ENCODE measurements around the gene TTC12.

Gene TTC12

DNA sequence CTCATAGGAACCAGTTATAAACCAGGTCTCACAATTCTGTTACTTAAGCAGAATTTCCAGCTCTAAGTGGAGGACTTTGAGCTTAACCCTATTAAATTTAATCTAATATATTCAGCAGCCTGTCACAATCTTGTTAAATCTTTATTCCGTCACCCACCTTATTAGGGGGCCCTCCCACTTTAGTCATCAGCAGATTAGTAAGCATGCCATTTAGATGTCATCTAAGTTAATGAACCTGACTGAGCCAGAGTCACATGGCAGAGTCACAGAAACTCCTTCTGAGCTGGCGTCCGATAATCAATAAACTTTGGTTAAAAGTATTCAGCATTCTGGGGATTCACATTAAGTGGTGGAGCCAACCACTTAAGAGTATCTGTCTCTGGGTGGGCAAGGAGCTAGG lies 35.1 kb downstream of the TTC12 start:
- Histone ChIP-seq H3K4me3 (ENCODE audit: low read length) (no peak overlapping the region), H3K4me1 (ENCODE audit: insufficient read depth, low read length) (no peaks in the 10 kb centered on the region), H3K9me3 (ENCODE audit: low read length) (peaks cover 4% of the 10 kb centered on the region), H2AFZ (ENCODE audit: low read depth, low read length) (no peak overlapping the region), H3K36me3 (ENCODE audit: insufficient read depth, low read length) (peaks cover 10% of the 10 kb centered on the region), H3K27me3 (ENCODE audit: insufficient read depth, low read length) (no peaks in the 10 kb centered on the region)

DNA sequence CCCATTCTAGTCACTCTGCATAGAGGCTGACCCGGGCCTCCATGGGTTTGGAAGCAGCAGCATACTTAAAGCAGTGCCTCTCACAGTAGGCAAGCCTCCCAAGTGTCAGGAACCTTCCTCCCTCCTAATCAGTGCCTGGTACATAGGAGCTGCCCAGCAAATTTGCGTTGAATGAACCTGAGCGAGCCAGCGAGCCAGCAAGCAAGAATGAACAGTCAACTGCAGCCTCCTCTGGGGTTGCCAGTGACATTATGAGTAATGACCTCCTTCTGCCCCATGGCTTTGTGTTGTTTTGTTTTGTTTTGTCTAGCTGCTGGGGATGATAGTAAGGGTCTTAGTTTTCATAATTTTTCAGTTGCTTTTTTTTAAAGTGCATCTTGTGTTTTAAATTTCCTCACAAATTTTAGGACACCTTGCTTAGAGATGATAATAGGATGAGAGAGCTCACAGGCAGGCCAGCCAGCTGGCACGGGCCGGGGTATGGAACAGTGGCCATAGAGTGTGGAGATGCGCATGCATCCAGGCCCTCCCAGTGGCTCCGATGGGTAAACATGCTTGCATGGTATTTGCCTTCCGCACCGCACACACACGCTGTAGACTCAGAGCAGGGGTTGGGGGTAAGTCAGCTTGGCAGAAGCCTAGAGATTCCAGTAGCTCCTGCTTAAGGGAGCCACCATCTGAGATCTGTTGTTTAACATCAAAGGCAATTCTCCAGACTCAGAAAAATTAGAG lies 36.1 kb downstream of the TTC12 start:
- H3K4me1 ChIP-seq (ENCODE audit: insufficient read depth, low read length) = no peaks in the 10 kb centered on the region

DNA sequence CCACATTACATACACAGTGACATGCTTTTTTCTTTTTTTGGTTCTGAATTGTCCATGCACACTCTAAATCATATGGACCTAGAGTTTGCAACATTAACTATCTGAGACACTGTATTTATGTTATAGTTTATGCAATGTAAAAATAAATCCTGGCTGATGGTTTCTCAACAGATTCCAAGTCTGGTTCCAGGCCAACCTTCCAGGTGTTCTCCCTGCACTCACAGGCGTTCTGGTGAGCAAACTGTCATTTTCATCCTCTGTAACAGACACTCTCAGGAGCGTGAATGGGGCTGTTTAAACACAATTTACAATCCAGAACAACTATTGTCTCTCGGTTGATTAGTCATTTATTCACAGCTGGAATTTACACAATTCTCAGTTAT lies 36.7 kb downstream of the TTC12 start:
- Histone ChIP-seq H3K27me3 (ENCODE audit: insufficient read depth, low read length) (no peaks in the 10 kb centered on the region), H3K4me3 (ENCODE audit: low read length) (no peak overlapping the region), H3K4me1 (ENCODE audit: insufficient read depth, low read length) (no peaks in the 10 kb centered on the region), H3K9me3 (ENCODE audit: low read length) (peaks cover 7% of the 10 kb centered on the region), H3K36me3 (ENCODE audit: insufficient read depth, low read length) (peaks cover 10% of the 10 kb centered on the region), H2AFZ (ENCODE audit: low read depth, low read length) (no peak overlapping the region)

More for the DNA sequence above, 36.1 kb downstream of the TTC12 start:
- peaks cover 7% of the 10 kb centered on the region for H3K9me3 ChIP-seq (ENCODE audit: low read length)
- no peaks in the 10 kb centered on the region for H3K27me3 ChIP-seq (ENCODE audit: insufficient read depth, low read length)
- H3K36me3 ChIP-seq (ENCODE audit: insufficient read depth, low read length) = peaks cover 10% of the 10 kb centered on the region
- H3K4me3 ChIP-seq (ENCODE audit: low read length) = no peak overlapping the region
- no peak overlapping the region for H2AFZ ChIP-seq (ENCODE audit: low read depth, low read length)

GRCh38 chr11:113351480-113351879 lies 37.1 kb downstream of the TTC12 start:
- H2AFZ ChIP-seq (ENCODE audit: low read depth, low read length) = no peak overlapping the region
- H3K36me3 ChIP-seq (ENCODE audit: insufficient read depth, low read length) = peaks cover 10% of the 10 kb centered on the region
- H3K9me3 ChIP-seq (ENCODE audit: low read length) = peaks cover 9% of the 10 kb centered on the region
- no peaks in the 10 kb centered on the region for H3K27me3 ChIP-seq (ENCODE audit: insufficient read depth, low read length)
- no peaks in the 10 kb centered on the region for H3K4me1 ChIP-seq (ENCODE audit: insufficient read depth, low read length)
- no peak overlapping the region for H3K4me3 ChIP-seq (ENCODE audit: low read length)

DNA sequence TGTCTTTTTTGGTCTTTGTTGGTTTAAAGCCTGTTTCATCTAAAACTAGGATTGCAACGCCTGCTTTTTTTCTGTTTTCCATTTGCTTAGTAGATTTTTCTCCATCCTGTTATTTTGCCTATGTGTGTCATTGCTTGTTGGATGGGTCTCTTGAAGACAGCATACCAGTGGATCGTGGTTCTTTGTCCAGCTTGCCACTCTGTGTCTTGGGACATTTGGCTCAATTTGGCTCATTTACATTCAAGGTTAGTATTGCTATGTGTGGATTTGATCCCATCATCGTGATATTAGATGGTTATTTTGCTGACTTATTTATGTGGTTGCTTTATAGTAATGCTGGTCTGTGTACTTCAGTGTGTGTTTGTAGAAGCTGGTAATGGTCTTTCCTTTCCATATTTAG lies 41.8 kb downstream of the TTC12 start:
- H3K36me3 ChIP-seq (ENCODE audit: insufficient read depth, low read length) = peaks cover 23% of the 10 kb centered on the region
- H2AFZ ChIP-seq (ENCODE audit: low read depth, low read length) = no peak overlapping the region
- no peaks in the 10 kb centered on the region for H3K4me1 ChIP-seq (ENCODE audit: insufficient read depth, low read length)
- no peak overlapping the region for H3K4me3 ChIP-seq (ENCODE audit: low read length)
- H3K27me3 ChIP-seq (ENCODE audit: insufficient read depth, low read length) = no peaks in the 10 kb centered on the region
- peaks cover 13% of the 10 kb centered on the region for H3K9me3 ChIP-seq (ENCODE audit: low read length)

DNA sequence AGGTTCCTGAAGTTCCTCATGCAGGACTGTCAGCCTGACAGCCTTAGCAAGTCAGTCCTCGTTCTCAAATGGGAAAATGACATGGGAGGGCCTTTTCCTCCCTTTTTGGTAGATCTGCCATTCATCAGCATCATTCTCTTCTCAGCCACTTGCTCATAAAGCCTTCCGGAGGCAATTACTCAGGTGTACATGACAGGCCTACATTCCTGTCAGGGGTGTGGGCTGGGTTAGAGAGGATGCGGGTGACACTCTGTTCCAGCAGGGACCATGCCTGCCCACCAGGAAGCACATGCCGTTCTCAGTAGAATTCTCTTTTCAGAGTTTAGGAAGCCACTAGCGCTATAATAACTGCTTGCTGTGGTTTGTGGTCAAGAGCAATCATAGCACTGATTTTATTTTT lies 49.0 kb downstream of the TTC12 start:
- Histone ChIP-seq H3K27me3 (ENCODE audit: insufficient read depth, low read length) (no peaks in the 10 kb centered on the region), H3K9me3 (ENCODE audit: low read length) (no peaks in the 10 kb centered on the region), H3K4me3 (ENCODE audit: low read length) (no peak overlapping the region), H2AFZ (ENCODE audit: low read depth, low read length) (no peak overlapping the region), H3K36me3 (ENCODE audit: insufficient read depth, low read length) (peaks cover 30% of the 10 kb centered on the region), H3K4me1 (ENCODE audit: insufficient read depth, low read length) (no peaks in the 10 kb centered on the region)

- Histone ChIP-seq H3K4me3 (ENCODE audit: low read length) (no peak overlapping the region), H3K36me3 (ENCODE audit: insufficient read depth, low read length) (peaks cover 31% of the 10 kb centered on the region), H2AFZ (ENCODE audit: low read depth, low read length) (no peak overlapping the region), H3K4me1 (ENCODE audit: insufficient read depth, low read length) (no peaks in the 10 kb centered on the region), H3K9me3 (ENCODE audit: low read length) (no peaks in the 10 kb centered on the region), H3K27me3 (ENCODE audit: insufficient read depth, low read length) (no peaks in the 10 kb centered on the region)
Measured at GRCh38 chr11:113363996-113364641, 49.7 kb downstream of the TTC12 start.

- Histone ChIP-seq H2AFZ (ENCODE audit: low read depth, low read length) (no peak overlapping the region), H3K4me1 (ENCODE audit: insufficient read depth, low read length) (no peaks in the 10 kb centered on the region), H3K9me3 (ENCODE audit: low read length) (no peaks in the 10 kb centered on the region), H3K36me3 (ENCODE audit: insufficient read depth, low read length) (peaks cover 22% of the 10 kb centered on the region), H3K27me3 (ENCODE audit: insufficient read depth, low read length) (no peaks in the 10 kb centered on the region), H3K4me3 (ENCODE audit: low read length) (no peak overlapping the region)
Measured at GRCh38 chr11:113365895-113366294, 51.5 kb downstream of the TTC12 start.

DNA sequence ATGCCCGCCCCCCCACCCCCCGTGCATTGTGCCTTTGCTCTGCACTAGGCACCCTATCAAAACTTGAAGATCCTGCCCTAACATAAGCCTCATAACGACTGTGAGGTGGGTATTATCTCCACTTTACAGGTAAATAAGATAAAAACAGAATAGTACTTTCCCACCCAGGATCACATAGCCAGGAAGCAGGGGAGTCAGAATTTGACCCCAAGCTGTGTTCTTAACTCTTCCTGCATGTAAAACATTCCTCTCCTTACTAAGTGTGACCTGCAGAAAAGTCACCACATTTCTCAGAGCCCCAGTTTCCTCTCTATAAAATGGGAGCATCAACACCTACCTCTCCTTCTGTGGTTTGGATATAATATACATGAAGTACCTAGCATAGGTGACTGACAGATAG lies 55.0 kb downstream of the TTC12 start:
- H3K9me3 ChIP-seq (ENCODE audit: low read length) = no peaks in the 10 kb centered on the region
- no peaks in the 10 kb centered on the region for H3K4me1 ChIP-seq (ENCODE audit: insufficient read depth, low read length)
- H3K4me3 ChIP-seq (ENCODE audit: low read length) = no peak overlapping the region
- H3K27me3 ChIP-seq (ENCODE audit: insufficient read depth, low read length) = no peaks in the 10 kb centered on the region
- peaks cover 10% of the 10 kb centered on the region for H3K36me3 ChIP-seq (ENCODE audit: insufficient read depth, low read length)
- no peak overlapping the region for H2AFZ ChIP-seq (ENCODE audit: low read depth, low read length)

DNA sequence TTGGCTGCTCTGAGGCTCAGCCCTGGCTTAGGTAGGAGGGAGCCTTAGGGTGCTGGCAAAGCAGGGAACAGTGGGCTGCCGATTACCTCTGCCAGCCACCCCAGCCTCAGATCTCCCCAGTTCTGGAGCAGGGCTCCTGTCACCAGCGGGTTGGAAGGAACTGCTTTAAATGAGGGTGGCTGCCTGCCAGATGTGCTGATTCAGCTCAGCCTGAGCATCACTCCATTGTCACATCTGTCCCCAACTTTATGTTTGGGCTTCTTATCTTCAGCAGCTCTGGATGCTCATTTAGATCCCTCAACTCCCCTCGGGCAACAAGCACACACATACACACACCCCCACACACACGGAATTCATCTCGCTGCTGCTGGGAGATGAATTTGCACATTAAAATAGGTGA lies 56.3 kb downstream of the TTC12 start:
- H3K36me3 ChIP-seq (ENCODE audit: insufficient read depth, low read length) = peaks cover 8% of the 10 kb centered on the region
- H2AFZ ChIP-seq (ENCODE audit: low read depth, low read length) = no peak overlapping the region
- no peak overlapping the region for H3K4me3 ChIP-seq (ENCODE audit: low read length)
- H3K9me3 ChIP-seq (ENCODE audit: low read length) = no peaks in the 10 kb centered on the region
- H3K27me3 ChIP-seq (ENCODE audit: insufficient read depth, low read length) = no peaks in the 10 kb centered on the region
- H3K4me1 ChIP-seq (ENCODE audit: insufficient read depth, low read length) = no peaks in the 10 kb centered on the region

- no peaks in the 10 kb centered on the region for H3K27me3 ChIP-seq (ENCODE audit: insufficient read depth, low read length)
- no peak overlapping the region for H2AFZ ChIP-seq (ENCODE audit: low read depth, low read length)
- no peaks in the 10 kb centered on the region for H3K9me3 ChIP-seq (ENCODE audit: low read length)
Measured at GRCh38 chr11:113372309-113372708, 57.9 kb downstream of the TTC12 start.

DNA sequence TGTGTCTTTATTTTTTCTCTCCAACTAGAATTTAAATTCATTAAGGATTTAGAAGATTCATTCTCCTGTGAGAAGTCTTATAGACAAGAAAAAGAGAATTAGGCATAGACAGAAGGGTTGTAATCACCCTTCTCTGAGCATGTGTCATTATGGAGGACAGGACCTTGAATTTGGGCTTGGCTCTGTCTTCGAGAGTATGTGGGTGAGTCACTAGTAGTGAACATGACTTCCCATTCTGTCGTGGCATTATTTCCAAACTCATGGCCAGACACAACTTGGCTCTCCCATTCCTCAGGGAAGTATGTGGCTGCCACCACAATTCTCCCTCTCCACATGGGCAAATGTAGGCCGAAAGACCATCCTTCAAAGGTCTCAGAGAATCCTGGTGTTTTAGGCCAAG lies 58.9 kb downstream of the TTC12 start:
- H3K4me3 ChIP-seq (ENCODE audit: low read length) = no peak overlapping the region
- H3K9me3 ChIP-seq (ENCODE audit: low read length) = no peaks in the 10 kb centered on the region
- H2AFZ ChIP-seq (ENCODE audit: low read depth, low read length) = no peak overlapping the region
- H3K4me1 ChIP-seq (ENCODE audit: insufficient read depth, low read length) = no peaks in the 10 kb centered on the region
- peaks cover 2% of the 10 kb centered on the region for H3K36me3 ChIP-seq (ENCODE audit: insufficient read depth, low read length)
- no peaks in the 10 kb centered on the region for H3K27me3 ChIP-seq (ENCODE audit: insufficient read depth, low read length)

More at GRCh38 chr11:113372309-113372708, 57.9 kb downstream of the TTC12 start:
- peaks cover 5% of the 10 kb centered on the region for H3K36me3 ChIP-seq (ENCODE audit: insufficient read depth, low read length)
- H3K4me1 ChIP-seq (ENCODE audit: insufficient read depth, low read length) = no peaks in the 10 kb centered on the region
- H3K4me3 ChIP-seq (ENCODE audit: low read length) = no peak overlapping the region

- Histone ChIP-seq H3K4me1 (ENCODE audit: insufficient read depth, low read length) (no peaks in the 10 kb centered on the region), H3K27me3 (ENCODE audit: insufficient read depth, low read length) (no peaks in the 10 kb centered on the region), H2AFZ (ENCODE audit: low read depth, low read length) (no peak overlapping the region), H3K36me3 (ENCODE audit: insufficient read depth, low read length) (no peaks in the 10 kb centered on the region), H3K4me3 (ENCODE audit: low read length) (no peak overlapping the region), H3K9me3 (ENCODE audit: low read length) (no peaks in the 10 kb centered on the region)
Measured at GRCh38 chr11:113373981-113374560, 59.7 kb downstream of the TTC12 start.

Data from neuron (in vitro differentiated cells).